GM12801 (cell line): ENCODE results near the gene LAMA5.

Experiments
- TF ChIP-seq, protein P1 (sequence below): IDR thresholded peaks from one replicate; pipeline ENCODE4 v1.5.1; 2011; ENCODE audit warnings: control low read depth; ENCODE audit not compliant: insufficient read length; ENCODE audit errors: extremely low read depth

The LAMA5 gene

DNA sequence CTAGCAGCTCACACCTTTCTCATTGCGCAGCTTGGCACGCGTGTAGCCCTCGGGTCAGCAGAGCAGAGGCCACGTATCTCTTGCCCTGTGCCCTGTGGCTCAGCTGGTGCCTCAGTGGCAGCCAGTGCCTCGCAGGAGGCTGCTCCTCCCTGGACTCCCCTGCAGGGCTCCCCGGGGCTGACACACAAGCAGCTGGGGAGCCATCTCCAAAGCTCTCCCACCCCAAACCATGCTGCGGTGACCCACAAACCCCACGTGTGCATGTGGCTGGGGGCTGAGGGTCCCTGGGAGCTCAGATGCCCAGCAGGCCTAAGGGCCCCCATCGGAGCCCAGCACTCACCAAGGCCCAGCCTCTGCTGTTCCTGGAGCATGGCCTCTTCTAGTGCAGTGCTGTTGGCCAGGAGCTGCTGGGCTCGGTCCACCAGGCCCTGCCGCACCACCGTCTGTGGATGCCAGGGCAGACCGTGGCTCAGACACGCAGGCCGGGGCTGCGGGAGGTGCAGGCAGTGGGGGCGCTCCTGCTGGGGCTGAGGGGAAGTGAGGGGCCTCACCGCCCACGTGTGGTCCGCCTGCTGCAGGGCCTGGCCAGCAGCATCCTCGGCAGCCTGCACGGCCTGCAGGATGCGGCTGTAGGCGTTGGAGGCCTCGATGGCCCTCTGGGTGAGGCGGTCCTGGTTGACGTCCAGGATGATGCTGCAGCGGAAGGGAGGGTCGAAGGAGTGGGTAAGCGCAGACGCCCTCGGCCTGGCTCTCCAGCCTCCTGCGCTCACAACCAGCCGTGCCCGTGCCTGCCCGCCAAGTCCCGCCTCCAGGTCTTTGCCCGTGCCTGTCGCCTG is 50.6 kb downstream of the LAMA5 start:
- TF ChIP-seq, protein P1, sequence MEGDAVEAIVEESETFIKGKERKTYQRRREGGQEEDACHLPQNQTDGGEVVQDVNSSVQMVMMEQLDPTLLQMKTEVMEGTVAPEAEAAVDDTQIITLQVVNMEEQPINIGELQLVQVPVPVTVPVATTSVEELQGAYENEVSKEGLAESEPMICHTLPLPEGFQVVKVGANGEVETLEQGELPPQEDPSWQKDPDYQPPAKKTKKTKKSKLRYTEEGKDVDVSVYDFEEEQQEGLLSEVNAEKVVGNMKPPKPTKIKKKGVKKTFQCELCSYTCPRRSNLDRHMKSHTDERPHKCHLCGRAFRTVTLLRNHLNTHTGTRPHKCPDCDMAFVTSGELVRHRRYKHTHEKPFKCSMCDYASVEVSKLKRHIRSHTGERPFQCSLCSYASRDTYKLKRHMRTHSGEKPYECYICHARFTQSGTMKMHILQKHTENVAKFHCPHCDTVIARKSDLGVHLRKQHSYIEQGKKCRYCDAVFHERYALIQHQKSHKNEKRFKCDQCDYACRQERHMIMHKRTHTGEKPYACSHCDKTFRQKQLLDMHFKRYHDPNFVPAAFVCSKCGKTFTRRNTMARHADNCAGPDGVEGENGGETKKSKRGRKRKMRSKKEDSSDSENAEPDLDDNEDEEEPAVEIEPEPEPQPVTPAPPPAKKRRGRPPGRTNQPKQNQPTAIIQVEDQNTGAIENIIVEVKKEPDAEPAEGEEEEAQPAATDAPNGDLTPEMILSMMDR, result no peak

DNA sequence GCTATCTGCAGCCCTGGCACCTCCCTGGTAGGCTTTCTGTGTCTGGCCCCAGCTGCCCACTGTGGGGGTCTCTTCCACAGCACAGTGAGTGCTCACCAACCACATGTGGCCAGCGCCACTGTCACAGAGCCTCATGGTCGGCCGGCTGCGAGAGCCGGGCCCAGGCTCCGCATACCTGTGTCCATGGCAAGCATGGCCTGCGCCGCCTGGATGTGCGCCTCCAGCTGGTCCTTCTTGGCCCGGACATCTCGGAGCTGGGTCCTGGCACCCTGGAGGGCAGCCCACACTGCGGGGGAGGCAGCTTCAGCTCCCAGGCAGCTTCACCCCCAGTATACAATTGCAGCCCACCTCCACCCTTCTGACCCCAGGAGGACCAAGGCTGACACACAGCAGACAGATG is 51.3 kb downstream of the LAMA5 start:
- TF ChIP-seq, protein P1, result no peak

DNA sequence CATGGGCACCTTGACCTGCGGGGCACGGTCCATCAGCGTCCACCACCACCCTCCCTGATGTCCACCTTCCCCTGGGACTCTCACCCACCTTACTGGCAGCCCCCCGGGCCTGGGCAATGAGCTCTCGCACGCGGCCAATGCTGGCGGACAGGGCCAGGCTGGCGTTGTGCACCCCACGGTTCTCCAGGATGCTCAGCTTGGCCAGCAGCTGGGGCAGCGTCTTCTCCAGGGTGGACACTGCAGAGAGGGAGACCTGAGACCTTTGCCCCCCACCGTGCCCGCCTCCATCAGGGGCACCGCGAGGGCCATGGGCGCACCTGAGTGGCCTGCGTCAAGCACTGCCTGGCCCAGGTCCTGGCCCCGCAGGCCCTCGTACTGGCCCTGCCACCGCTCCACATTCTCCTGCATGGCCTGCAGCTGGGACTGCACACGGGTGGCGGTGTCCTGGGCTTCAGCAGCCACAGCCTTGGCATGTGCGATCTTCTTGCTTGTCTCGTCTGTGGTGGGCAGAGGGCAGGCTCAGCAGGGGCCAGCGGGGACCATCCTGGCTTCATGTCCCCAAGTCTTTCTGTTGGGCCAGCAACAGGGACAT is 52.3 kb downstream of the LAMA5 start:
- TF ChIP-seq, protein P1, result no peak

DNA sequence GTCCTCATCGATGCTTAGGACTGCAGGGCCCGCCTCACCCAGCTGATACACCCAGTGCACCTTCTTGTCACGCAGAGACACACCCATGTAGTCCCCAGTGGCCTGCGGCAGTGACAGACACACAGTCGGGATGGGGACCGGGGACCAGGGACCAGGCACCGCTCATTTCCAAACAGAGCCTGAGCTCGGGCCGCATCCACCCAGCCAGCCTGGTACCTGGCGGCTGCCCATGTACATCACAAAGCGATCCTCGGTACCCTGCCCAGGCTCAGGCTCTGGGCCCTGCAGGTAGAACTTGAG is 52.8 kb downstream of the LAMA5 start:
- TF ChIP-seq, protein P1, result no peak

DNA sequence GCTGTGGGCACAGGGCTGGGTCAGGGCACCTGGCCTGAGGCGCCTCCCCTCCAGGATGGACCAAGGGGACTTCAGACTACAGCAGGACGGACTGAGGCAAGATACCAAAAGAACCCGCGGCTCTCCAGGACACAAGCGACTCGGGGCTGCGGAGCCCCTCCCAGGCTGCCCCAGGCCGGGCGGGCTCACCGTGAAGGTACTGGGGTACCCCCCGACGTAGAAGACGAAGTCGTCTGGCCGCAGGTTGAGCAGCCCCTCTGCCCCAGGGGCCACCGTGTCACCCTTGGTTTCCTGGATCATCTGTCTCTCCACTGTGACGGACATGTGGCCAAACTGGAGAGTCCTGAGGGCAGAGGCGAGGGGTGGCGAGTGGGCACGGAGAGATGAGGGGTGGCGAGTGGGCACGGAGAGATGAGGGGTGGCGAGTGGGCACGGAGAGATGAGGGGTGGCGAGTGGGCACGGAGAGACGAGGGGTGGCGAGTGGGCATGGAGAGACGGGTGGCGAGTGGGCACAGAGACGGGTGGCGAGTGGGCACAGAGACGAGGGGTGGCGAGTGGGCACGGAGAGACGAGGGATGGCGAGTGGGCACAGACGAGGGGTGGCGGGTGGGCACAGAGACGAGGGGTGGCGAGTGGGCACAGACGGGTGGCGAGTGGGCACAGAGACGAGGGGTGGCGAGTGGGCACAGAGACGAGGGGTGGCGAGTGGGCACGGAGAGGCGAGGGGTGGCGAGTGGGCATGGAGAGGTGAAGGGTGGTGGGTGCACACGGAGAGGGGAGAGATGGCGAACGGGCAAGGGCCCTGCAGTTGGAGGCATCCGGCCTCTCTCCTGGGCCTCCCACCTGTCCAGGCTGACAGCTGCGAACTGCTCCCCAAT is 53.4 kb downstream of the LAMA5 start:
- TF ChIP-seq, protein P1, result no peak

DNA sequence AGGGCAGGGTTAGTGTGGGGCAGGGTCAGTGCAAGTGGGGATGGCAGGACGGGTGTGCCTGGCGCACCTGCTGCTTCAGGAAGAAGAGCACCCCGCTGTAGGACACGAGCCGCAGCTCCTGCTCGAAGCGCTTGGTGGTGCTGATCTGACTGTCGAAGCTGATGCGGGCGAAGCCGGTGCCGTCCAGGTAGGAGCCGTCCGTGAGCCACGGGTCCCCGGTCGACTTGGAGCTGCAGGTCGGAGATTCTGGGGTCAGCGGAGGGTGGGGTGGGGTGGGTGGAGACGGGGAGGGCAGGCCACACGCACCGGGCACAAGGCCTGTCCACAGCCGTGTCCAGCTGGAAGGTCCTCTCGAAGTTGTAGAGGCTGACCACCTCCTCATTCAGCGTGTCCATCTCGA is 54.1 kb downstream of the LAMA5 start:
- TF ChIP-seq, protein P1, result no peak

DNA sequence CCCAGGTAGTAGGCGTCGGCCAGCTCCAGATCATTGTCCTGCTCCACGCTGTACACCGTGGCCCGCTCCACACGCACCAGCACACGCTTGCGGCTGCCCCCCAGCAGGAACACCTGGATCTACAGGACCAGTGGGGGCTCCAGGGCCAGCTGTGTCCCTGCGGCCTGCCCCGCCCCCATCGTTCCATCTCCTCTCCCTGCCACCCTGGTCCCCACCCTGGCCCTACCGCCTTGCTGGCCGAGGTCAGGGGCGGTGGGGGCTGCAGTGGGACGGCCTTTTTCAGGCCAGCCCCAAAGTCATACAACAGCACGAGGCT is 54.5 kb downstream of the LAMA5 start:
- TF ChIP-seq, protein P1, result no peak
